Measurements from ENCODE around the gene TENM4.

- TF ChIP-seq GLIS3 (CRISPR knock-in tag; IDR thresholded peaks at IDR 0.05) = no peak
- TF ChIP-seq ARNTL (CRISPR knock-in tag; IDR thresholded peaks at IDR 0.05; ENCODE audit: borderline replicate concordance, low read depth) = no peak
- no peak for TF ChIP-seq ESRRG (CRISPR knock-in tag; IDR thresholded peaks at IDR 0.05)
- no peak for TF ChIP-seq CREB5 (CRISPR knock-in tag; IDR thresholded peaks at IDR 0.05; ENCODE audit: low read depth)
- no peak for TF ChIP-seq ZFP3 (CRISPR knock-in tag; IDR thresholded peaks at IDR 0.05)
- no peak for TF ChIP-seq SNAI2 (CRISPR knock-in tag; IDR thresholded peaks at IDR 0.05)
- no peak for TF ChIP-seq ZNF8 (CRISPR knock-in tag; IDR thresholded peaks at IDR 0.05)
- TF ChIP-seq POU6F1 (CRISPR knock-in tag; IDR thresholded peaks at IDR 0.05; ENCODE audit: borderline replicate concordance, low read depth) = no peak
- TF ChIP-seq OSR1 (CRISPR knock-in tag; IDR thresholded peaks at IDR 0.05) = no peak
- no peak for TF ChIP-seq ZNF565 (CRISPR knock-in tag; conservative IDR thresholded peaks at IDR 0.05; ENCODE audit: low read depth)
- TF ChIP-seq CSDC2 (CRISPR knock-in tag; IDR thresholded peaks at IDR 0.05) = no peak
- TF ChIP-seq TSHZ2 (CRISPR knock-in tag; IDR thresholded peaks at IDR 0.05) = no peak
- TF ChIP-seq PATZ1 (CRISPR knock-in tag; IDR thresholded peaks at IDR 0.05; ENCODE audit: borderline replicate concordance) = no peak
- no peak for TF ChIP-seq PPARA (CRISPR knock-in tag; IDR thresholded peaks at IDR 0.05; ENCODE audit: borderline replicate concordance)
Observed at GRCh38 chr11:78720281-78720989, 720.4 kb downstream of the TENM4 start.
